Neural cell (in vitro differentiated cells): ENCODE measurements around the gene CLDN15. TPM values are rescaled to one million over a fixed set of nuclear protein-coding genes. Genes with fewer than 3 reads are reported as not detected.

Experiments
- H2AFZ ChIP-seq: fragments of 200-600, 300-800 bp; sonication (generic), shearing (Covaris generic); 2 replicates; pipeline ENCODE4 v1.6.0; 2014; ENCODE audit warnings: low read depth, mild to moderate bottlenecking, antibody characterized with exemption, low read length, moderate library complexity
- H3F3A ChIP-seq: fragments of 200-600 bp; shearing (Covaris generic); 2 replicates; pipeline ENCODE4 v1.6.1; 2016; ENCODE audit warnings: mild to moderate bottlenecking, moderate library complexity, mixed read lengths, antibody characterized with exemption, low read length; ENCODE audit not compliant: insufficient read depth, poor library complexity, severe bottlenecking
- H3K27ac ChIP-seq: fragments of 200-600, 300-800 bp; sonication (generic), shearing (Covaris generic); 2 replicates; pipeline ENCODE4 v1.5.1; 2014; ENCODE audit warnings: mild to moderate bottlenecking, low read length, moderate library complexity
- H3K27me3 ChIP-seq: fragments of 300-800, 200-600 bp; sonication (generic), shearing (Covaris generic); 2 replicates; pipeline ENCODE4 v1.6.0; 2014; ENCODE audit warnings: mild to moderate bottlenecking, low read depth, low read length, moderate library complexity; ENCODE audit not compliant: insufficient read depth
- H3K36me3 ChIP-seq: fragments of 300-800, 200-600 bp; sonication (generic), shearing (Covaris generic); 2 replicates; pipeline ENCODE4 v1.5.1; 2014; ENCODE audit warnings: mild to moderate bottlenecking, antibody characterized with exemption, low read length, moderate library complexity; ENCODE audit not compliant: insufficient read depth
- H3K4me2 ChIP-seq: fragments of 300-800, 200-600 bp; sonication (generic), shearing (Covaris generic); 2 replicates; pipeline ENCODE4 v1.6.0; 2014; ENCODE audit warnings: mild to moderate bottlenecking, low read length
- H3K4me3 ChIP-seq: fragments of 300-800, 200-600 bp; sonication (generic), shearing (Covaris generic); 2 replicates; pipeline ENCODE4 v1.5.1; 2014; ENCODE audit warnings: mild to moderate bottlenecking, low read length, moderate library complexity
- H3K79me2 ChIP-seq: fragments of 200-600 bp; shearing (Covaris generic); replicated peaks from 2 replicates; pipeline ENCODE4 v1.6.0; 2014; ENCODE audit warnings: mild to moderate bottlenecking, low read length, moderate library complexity; ENCODE audit not compliant: insufficient read depth
- H3K9ac ChIP-seq: fragments of 300-800, 200-600 bp; sonication (generic), shearing (Covaris generic); 2 replicates; pipeline ENCODE4 v1.6.1; 2016; ENCODE audit warnings: mild to moderate bottlenecking, low read length, mixed read lengths
- H3K9me2 ChIP-seq: fragments of 200-600 bp; shearing (Covaris generic); 2 replicates; pipeline ENCODE4 v1.6.1; 2016; ENCODE audit warnings: mild to moderate bottlenecking, low read length, mixed read lengths; ENCODE audit not compliant: insufficient read depth
- H3K9me3 ChIP-seq: fragments of 200-600, 300-800 bp; sonication (generic), shearing (Covaris generic); 2 replicates; pipeline ENCODE4 v1.6.1; 2016; ENCODE audit warnings: mild to moderate bottlenecking, mixed run types, low read length, moderate library complexity, mixed read lengths
- H4K20me1 ChIP-seq: fragments of 200-600 bp; shearing (Covaris generic); 2 replicates; pipeline ENCODE4 v1.6.1; 2016; ENCODE audit warnings: mild to moderate bottlenecking, mixed run types; ENCODE audit not compliant: insufficient read depth
- EP300 ChIP-seq: fragments of 450-650 bp; conservative IDR thresholded peaks from 2 replicates; pipeline ENCODE4 v1.6.1; 2014; ENCODE audit warnings: antibody characterized with exemption, mild to moderate bottlenecking, moderate library complexity; ENCODE audit not compliant: poor library complexity, severe bottlenecking
- EZH2 ChIP-seq: fragments of 200-600, 300-800 bp; shearing (Covaris generic), sonication (generic); IDR thresholded peaks from 2 replicates; pipeline ENCODE4 v1.6.1; 2014; ENCODE audit warnings: antibody characterized with exemption, low read length, borderline replicate concordance, mild to moderate bottlenecking; ENCODE audit not compliant: insufficient read depth, poor library complexity, severe bottlenecking
- MXI1 ChIP-seq: fragments of 450-650 bp; conservative IDR thresholded peaks from 2 replicates; pipeline ENCODE4 v1.6.1; 2014; ENCODE audit warnings: antibody characterized with exemption, mild to moderate bottlenecking; ENCODE audit not compliant: poor library complexity, severe bottlenecking
- POLR2AphosphoS5 ChIP-seq: IDR thresholded peaks from 2 replicates; pipeline ENCODE4 v1.6.1; 2012
- RAD21 ChIP-seq: fragments of 450-650 bp; conservative IDR thresholded peaks from 2 replicates; pipeline ENCODE4 v1.6.1; 2014; ENCODE audit warnings: antibody characterized with exemption, mild to moderate bottlenecking, moderate library complexity
- SMC3 ChIP-seq: fragments of 450-650 bp; conservative IDR thresholded peaks from 2 replicates; pipeline ENCODE4 v1.6.1; 2014; ENCODE audit warnings: antibody characterized with exemption, mild to moderate bottlenecking, moderate library complexity; ENCODE audit not compliant: poor library complexity
- TAF1 ChIP-seq: IDR thresholded peaks from 2 replicates; pipeline ENCODE4 v1.6.1; 2012; ENCODE audit warnings: low read depth
- polyA plus RNA-seq: library from polyadenylated mRNA; depleted of rRNA; stranded (reverse); fragments of >200 nt; gene quantifications from 2 replicates; pipeline ENCODE4 v1.2.3, GENCODE V29; 2014
- TF ChIP-seq, protein P1 (sequence below): IDR thresholded peaks from 2 replicates; pipeline ENCODE4 v1.6.1; 2012; ENCODE audit warnings: borderline replicate concordance
- TF ChIP-seq, protein P2 (sequence below): fragments of 450-650 bp; IDR thresholded peaks from 2 replicates; pipeline ENCODE4 v1.5.1; 2014; ENCODE audit warnings: antibody characterized with exemption, mild to moderate bottlenecking, moderate library complexity; ENCODE audit not compliant: poor library complexity, severe bottlenecking

Gene CLDN15
- polyA plus RNA-seq, 1 donor from 2014 or later, result 10.9 TPM

DNA sequence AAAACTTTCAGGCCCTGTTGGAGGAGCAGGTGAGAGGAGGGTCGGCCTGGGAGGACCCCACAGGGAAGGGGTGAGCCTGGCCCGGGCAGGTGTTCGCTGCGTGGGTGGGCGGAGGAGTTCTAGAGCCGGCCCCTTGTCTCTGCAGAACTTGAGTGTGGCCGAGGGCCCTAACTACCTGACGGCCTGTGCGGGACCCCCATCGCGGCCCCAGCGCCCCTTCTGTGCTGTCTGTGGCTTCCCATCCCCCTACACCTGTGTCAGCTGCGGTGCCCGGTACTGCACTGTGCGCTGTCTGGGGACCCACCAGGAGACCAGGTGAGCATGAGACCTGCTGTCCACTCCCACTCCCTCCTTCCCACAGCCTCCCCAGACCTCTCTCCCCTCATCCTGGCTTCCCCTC lies 14.1 kb downstream of the CLDN15 start:
- Histone ChIP-seq H3K4me3 (no peak overlapping the region), H3K27me3 (no peaks in the 10 kb centered on the region), H3K79me2 (peaks cover 11% of the 10 kb centered on the region), H3K9me3 (no peaks in the 10 kb centered on the region), H3K9ac (no peak overlapping the region), H3F3A (no peaks in the 10 kb centered on the region), H3K27ac (no peak overlapping the region), H3K4me2 (no peak overlapping the region), H4K20me1 (no peaks in the 10 kb centered on the region), H3K36me3 (no peaks in the 10 kb centered on the region), H2AFZ (no peak overlapping the region), H3K9me2 (no peaks in the 10 kb centered on the region)
- TF ChIP-seq EP300, result no peak
- TF ChIP-seq, protein P1, sequence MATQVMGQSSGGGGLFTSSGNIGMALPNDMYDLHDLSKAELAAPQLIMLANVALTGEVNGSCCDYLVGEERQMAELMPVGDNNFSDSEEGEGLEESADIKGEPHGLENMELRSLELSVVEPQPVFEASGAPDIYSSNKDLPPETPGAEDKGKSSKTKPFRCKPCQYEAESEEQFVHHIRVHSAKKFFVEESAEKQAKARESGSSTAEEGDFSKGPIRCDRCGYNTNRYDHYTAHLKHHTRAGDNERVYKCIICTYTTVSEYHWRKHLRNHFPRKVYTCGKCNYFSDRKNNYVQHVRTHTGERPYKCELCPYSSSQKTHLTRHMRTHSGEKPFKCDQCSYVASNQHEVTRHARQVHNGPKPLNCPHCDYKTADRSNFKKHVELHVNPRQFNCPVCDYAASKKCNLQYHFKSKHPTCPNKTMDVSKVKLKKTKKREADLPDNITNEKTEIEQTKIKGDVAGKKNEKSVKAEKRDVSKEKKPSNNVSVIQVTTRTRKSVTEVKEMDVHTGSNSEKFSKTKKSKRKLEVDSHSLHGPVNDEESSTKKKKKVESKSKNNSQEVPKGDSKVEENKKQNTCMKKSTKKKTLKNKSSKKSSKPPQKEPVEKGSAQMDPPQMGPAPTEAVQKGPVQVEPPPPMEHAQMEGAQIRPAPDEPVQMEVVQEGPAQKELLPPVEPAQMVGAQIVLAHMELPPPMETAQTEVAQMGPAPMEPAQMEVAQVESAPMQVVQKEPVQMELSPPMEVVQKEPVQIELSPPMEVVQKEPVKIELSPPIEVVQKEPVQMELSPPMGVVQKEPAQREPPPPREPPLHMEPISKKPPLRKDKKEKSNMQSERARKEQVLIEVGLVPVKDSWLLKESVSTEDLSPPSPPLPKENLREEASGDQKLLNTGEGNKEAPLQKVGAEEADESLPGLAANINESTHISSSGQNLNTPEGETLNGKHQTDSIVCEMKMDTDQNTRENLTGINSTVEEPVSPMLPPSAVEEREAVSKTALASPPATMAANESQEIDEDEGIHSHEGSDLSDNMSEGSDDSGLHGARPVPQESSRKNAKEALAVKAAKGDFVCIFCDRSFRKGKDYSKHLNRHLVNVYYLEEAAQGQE, result no peak
- TF ChIP-seq RAD21, result no peak
- TF ChIP-seq EZH2, result no peak
- no peak for TF ChIP-seq SMC3
- TF ChIP-seq TAF1, result no peak
- TF ChIP-seq, protein P2, sequence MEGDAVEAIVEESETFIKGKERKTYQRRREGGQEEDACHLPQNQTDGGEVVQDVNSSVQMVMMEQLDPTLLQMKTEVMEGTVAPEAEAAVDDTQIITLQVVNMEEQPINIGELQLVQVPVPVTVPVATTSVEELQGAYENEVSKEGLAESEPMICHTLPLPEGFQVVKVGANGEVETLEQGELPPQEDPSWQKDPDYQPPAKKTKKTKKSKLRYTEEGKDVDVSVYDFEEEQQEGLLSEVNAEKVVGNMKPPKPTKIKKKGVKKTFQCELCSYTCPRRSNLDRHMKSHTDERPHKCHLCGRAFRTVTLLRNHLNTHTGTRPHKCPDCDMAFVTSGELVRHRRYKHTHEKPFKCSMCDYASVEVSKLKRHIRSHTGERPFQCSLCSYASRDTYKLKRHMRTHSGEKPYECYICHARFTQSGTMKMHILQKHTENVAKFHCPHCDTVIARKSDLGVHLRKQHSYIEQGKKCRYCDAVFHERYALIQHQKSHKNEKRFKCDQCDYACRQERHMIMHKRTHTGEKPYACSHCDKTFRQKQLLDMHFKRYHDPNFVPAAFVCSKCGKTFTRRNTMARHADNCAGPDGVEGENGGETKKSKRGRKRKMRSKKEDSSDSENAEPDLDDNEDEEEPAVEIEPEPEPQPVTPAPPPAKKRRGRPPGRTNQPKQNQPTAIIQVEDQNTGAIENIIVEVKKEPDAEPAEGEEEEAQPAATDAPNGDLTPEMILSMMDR, result no peak
- no peak for TF ChIP-seq MXI1
- TF ChIP-seq POLR2AphosphoS5, result no peak

DNA sequence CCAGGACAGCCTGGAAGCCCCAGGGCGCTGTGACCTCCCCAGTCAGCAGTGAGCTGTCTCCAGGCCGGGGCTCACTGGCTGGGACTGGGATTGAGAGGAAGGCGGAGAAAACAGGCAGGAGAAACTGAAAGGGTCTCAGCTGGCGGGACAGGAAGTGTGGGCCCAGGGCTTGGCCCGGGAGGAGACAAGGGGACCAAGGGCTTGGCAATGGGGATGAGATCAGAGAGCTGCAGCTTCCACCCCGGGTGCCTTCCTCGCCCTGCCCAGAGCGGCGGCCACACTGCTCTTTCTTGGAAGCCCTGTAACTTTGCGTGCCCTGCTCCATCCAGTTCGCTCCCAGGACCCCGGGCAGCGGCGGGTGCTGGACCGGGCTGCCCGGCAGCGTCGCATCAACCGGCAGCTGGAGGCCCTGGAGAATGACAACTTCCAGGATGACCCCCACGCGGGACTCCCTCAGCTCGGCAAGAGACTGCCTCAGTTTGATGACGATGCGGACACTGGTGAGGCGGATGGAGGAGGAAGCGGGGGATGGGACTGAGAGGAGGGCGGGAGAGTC lies 15.2 kb downstream of the CLDN15 start:
- Histone ChIP-seq H3F3A (no peaks in the 10 kb centered on the region), H3K9ac (no peak overlapping the region), H4K20me1 (no peaks in the 10 kb centered on the region), H2AFZ (no peak overlapping the region), H3K79me2 (peaks cover 16% of the 10 kb centered on the region), H3K4me2 (no peak overlapping the region), H3K9me2 (no peaks in the 10 kb centered on the region), H3K36me3 (no peaks in the 10 kb centered on the region), H3K4me3 (no peak overlapping the region), H3K27me3 (no peaks in the 10 kb centered on the region), H3K27ac (no peak overlapping the region), H3K9me3 (no peaks in the 10 kb centered on the region)
- no peak for TF ChIP-seq TAF1
- no peak for TF ChIP-seq POLR2AphosphoS5
- TF ChIP-seq EZH2, result no peak
- TF ChIP-seq RAD21, result no peak
- TF ChIP-seq MXI1, result no peak
